Stimulated activated effector memory CD8-positive, alpha-beta T cell treated with anti-CD3 and anti-CD28 coated beads, Interleukin-12 subunit alpha, Interleukin-12 subunit beta, amount 100 ng/mL, for 72 hours (primary cell): ENCODE data around the gene CABP7.

ENCODE experiments used
- ATAC-seq: fragments of 150-1000 bp; cut with Tn5 transposase; 2 replicates; pipeline ENCODE4 v1.10.0; 2021
- DNase-seq, 2 donors: peaks; one replicate each; pipeline ENCODE4 v3.0.0; 2021 to 2022; ENCODE audit warnings: low spot score in 2 of 2
- H3K27ac Mint-ChIP-seq: one replicate; pipeline ENCODE4 v1.8.0; 2022; ENCODE audit warnings: mild to moderate bottlenecking, mixed read lengths
- H3K36me3 Mint-ChIP-seq: one replicate; pipeline ENCODE4 v1.8.0; 2022; ENCODE audit warnings: mild to moderate bottlenecking, mixed read lengths
- H3K4me1 Mint-ChIP-seq: one replicate; pipeline ENCODE4 v1.8.0; 2022; ENCODE audit warnings: mixed read lengths
- H3K4me3 Mint-ChIP-seq: one replicate; pipeline ENCODE4 v1.8.0; 2022; ENCODE audit warnings: mild to moderate bottlenecking, mixed read lengths
- H3K9me3 Mint-ChIP-seq: one replicate; pipeline ENCODE4 v1.8.0; 2022; ENCODE audit warnings: mixed read lengths

CABP7 gene

DNA sequence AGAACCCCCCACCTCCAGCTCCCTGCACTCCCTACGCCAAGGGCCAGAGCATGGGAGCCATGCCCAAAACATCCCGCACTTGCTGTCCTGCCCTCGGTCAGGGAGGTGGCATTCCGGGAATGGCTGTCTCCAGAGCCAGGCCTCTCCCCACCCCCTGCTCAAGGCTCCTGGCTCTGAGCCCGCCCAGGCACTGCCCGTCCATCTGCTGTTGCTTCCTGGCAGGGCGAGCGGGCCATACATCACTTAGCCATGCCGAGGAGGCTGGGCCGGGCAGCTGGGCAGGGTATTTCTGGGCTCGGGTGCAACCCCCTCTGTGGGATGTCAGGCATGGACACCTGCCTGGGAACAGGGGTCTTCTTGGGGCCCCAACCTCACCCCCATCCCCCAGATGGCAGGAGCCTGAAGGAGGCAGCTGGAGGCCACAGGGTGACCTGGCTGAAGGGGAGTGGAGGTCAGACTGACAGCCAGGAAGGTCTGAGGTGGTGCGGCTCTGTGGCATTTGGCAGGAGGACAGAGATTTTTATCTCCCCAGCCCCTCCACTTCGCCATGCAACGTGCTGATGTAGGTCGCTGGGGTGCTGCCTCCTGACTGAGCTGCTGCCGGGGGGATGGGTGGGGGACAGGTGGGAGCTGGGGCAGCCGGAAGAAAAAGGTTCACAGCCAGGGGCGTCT lies 8.7 kb upstream of the CABP7 start:
- no peak overlapping the region for H3K4me3 Mint-ChIP-seq
- H3K4me1 Mint-ChIP-seq: no peaks in the 10 kb centered on the region
- no peak overlapping the region for H3K27ac Mint-ChIP-seq
- no peak for DNase-seq
- no peaks in the 10 kb centered on the region for H3K9me3 Mint-ChIP-seq
- H3K36me3 Mint-ChIP-seq: no peaks in the 10 kb centered on the region
- ATAC-seq: no peak

DNA sequence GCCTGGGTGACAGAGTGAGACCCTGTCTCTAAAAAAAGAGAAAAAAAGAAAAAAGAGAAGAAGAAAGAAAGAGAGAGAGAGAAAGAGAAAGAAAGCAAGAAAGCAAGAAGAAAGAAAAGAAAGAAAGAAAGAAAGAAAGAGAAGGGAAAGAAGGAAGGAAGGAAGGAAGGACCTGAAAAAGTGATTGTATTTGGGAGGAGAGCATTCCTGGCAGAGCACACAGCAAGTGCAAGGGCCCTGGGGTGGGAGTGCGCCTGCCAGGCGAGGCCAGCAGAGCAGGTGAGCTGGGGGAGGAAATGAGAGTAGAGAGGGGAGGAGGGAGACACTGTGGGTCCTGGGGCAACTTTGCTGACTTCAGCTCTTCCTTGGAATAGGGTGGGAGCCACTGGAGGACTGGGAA lies 7.7 kb upstream of the CABP7 start:
- no peak overlapping the region for H3K4me3 Mint-ChIP-seq
- no peaks in the 10 kb centered on the region for H3K9me3 Mint-ChIP-seq
- DNase-seq (no peak), ATAC-seq (no peak)
- H3K36me3 Mint-ChIP-seq: no peaks in the 10 kb centered on the region
- no peaks in the 10 kb centered on the region for H3K4me1 Mint-ChIP-seq
- no peak overlapping the region for H3K27ac Mint-ChIP-seq

GRCh38 chr22:29713156-29713727 lies 6.6 kb upstream of the CABP7 start:
- H3K27ac Mint-ChIP-seq: no peak overlapping the region
- H3K9me3 Mint-ChIP-seq: no peaks in the 10 kb centered on the region
- no peak for DNase-seq
- ATAC-seq: no peak
- H3K36me3 Mint-ChIP-seq: no peaks in the 10 kb centered on the region
- H3K4me3 Mint-ChIP-seq: no peak overlapping the region
- no peaks in the 10 kb centered on the region for H3K4me1 Mint-ChIP-seq

GRCh38 chr22:29715240-29715639 lies 4.6 kb upstream of the CABP7 start:
- no peak for ATAC-seq
- DNase-seq: no peak
- Mint-ChIP-seq H3K27ac (no peak overlapping the region), H3K4me1 (peaks cover 10% of the 10 kb centered on the region), H3K36me3 (no peaks in the 10 kb centered on the region), H3K9me3 (no peaks in the 10 kb centered on the region), H3K4me3 (no peak overlapping the region)

DNA sequence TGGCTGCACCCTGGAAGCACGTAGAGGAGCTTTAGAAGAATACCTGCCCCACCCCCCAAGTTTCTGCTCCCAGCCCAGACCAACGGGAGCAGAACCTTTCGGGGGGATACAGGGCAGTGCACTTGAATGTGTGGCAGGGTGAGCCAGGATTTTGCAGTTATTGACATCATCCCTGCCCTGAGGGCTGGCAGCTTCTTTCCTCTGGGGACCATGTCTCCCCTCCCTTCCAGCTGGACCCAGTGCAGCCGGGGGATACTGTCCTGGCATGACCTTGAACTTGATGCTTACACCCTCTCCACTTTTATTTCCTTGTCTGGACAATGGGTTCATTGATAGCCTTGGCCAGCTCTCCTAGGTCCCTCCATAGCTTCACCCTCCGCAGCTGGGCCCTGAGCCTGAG lies 4.1 kb upstream of the CABP7 start:
- H3K27ac Mint-ChIP-seq: no peak overlapping the region
- no peak overlapping the region for H3K4me3 Mint-ChIP-seq
- DNase-seq (no peak), ATAC-seq (no peak)
- H3K4me1 Mint-ChIP-seq: peaks cover 10% of the 10 kb centered on the region
- H3K9me3 Mint-ChIP-seq: no peaks in the 10 kb centered on the region
- no peaks in the 10 kb centered on the region for H3K36me3 Mint-ChIP-seq

- H3K27ac Mint-ChIP-seq: no peak overlapping the region
- DNase-seq (peak in 1 of 2 donors; percentile 58), ATAC-seq (peak; percentile 19)
- H3K4me1 Mint-ChIP-seq: peaks cover 10% of the 10 kb centered on the region
- H3K9me3 Mint-ChIP-seq: no peaks in the 10 kb centered on the region
- no peaks in the 10 kb centered on the region for H3K36me3 Mint-ChIP-seq
- H3K4me3 Mint-ChIP-seq: no peak overlapping the region
Measured at GRCh38 chr22:29716814-29717545, 2.8 kb upstream of the CABP7 start.

GRCh38 chr22:29717789-29718188 lies 2.0 kb upstream of the CABP7 start:
- H3K27ac Mint-ChIP-seq: no peak overlapping the region
- no peak overlapping the region for H3K4me3 Mint-ChIP-seq
- DNase-seq (no peak), ATAC-seq (no peak)
- no peaks in the 10 kb centered on the region for H3K36me3 Mint-ChIP-seq
- H3K4me1 Mint-ChIP-seq: peaks cover 10% of the 10 kb centered on the region
- no peaks in the 10 kb centered on the region for H3K9me3 Mint-ChIP-seq

- Mint-ChIP-seq H3K9me3 (no peaks in the 10 kb centered on the region), H3K4me3 (peak overlapping the region; percentile 50), H3K4me1 (peaks cover 10% of the 10 kb centered on the region), H3K36me3 (no peaks in the 10 kb centered on the region), H3K27ac (no peak overlapping the region)
- ATAC-seq (no peak), DNase-seq (no peak)
Measured at GRCh38 chr22:29718949-29719898, 579 bp upstream of the CABP7 start.

DNA sequence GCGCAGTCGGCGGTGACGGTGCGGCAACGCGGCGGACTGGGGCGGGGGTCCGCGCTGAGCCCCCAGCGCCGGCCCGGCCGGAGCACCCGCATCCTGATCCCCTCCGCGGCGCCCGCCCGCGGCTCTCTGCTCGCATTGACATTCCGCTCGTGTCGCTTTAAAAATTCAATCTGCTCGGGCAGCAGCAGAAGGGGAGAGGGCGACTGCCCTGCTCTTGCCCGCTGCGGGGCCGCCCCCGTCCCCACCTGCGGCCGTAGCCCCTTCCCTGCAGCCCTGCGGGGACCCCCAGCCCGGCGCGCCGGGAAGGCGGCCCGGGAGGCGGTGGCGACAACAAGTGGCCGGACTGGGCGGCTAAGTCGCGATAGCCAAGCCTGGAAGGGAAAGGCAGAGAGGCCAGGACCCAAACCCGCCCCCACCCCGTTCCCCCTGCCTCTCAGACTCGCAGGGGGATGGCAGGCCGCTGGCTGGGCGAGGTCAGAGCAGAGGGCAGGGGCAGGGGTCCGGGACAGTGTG lies 1.1 kb downstream of the CABP7 start:
- no peak for DNase-seq
- Mint-ChIP-seq H3K9me3 (no peaks in the 10 kb centered on the region), H3K4me3 (no peak overlapping the region), H3K27ac (no peak overlapping the region), H3K36me3 (no peaks in the 10 kb centered on the region), H3K4me1 (peaks cover 10% of the 10 kb centered on the region)
- no peak for ATAC-seq

DNA sequence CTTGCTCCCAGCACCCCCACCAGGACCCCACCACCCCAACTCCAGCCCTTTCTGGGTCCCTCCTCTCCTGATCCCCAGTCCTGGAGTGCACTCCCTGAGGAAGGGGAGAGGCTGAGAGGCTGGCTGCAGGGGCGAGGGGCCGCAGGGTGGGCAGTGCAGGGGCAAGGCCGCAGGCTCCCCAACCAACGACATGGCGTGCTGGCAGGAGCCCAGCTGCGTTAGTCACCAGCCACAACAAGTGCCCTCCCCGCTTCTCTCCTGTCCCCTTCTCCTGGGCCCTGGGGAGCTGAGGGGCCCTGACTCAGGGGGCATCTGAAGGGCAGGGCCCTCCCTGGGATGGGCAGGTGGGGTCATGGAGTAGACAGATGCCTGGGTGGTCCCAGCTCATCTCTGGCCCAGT lies 2.3 kb downstream of the CABP7 start:
- H3K9me3 Mint-ChIP-seq: no peaks in the 10 kb centered on the region
- H3K4me1 Mint-ChIP-seq: peaks cover 10% of the 10 kb centered on the region

DNA sequence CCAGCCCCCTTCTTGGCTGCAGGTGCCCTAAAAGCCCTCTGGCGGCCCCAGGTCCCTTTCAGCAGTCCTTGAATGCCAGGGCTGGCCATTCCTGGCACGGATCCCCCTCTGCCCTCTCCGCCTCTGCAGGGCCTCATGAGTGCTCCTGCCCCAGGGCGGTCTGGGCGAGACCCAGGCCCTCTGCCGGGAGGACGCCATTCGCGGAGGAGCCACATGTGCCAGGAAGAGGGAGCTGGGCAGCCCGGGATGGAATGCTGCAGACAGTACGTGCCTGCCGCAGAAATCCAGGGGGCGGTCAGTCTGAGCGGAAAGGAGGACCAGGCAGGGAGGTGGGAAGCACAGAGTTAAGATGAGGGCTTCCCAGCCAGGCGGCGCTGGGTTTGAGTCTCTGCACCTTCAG lies 2.8 kb downstream of the CABP7 start:
- Mint-ChIP-seq H3K36me3 (no peaks in the 10 kb centered on the region), H3K4me1 (peaks cover 10% of the 10 kb centered on the region), H3K27ac (no peak overlapping the region), H3K9me3 (no peaks in the 10 kb centered on the region), H3K4me3 (no peak overlapping the region)
- DNase-seq (no peak), ATAC-seq (no peak)

More for the DNA sequence above, 2.3 kb downstream of the CABP7 start:
- no peak overlapping the region for H3K4me3 Mint-ChIP-seq
- no peak for ATAC-seq
- no peaks in the 10 kb centered on the region for H3K36me3 Mint-ChIP-seq
- DNase-seq: no peak
- no peak overlapping the region for H3K27ac Mint-ChIP-seq

- H3K36me3 Mint-ChIP-seq: no peaks in the 10 kb centered on the region
- H3K4me3 Mint-ChIP-seq: no peak overlapping the region
- ATAC-seq: no peak
- no peaks in the 10 kb centered on the region for H3K9me3 Mint-ChIP-seq
- DNase-seq: no peak
- no peak overlapping the region for H3K27ac Mint-ChIP-seq
- H3K4me1 Mint-ChIP-seq: peaks cover 10% of the 10 kb centered on the region
Measured at GRCh38 chr22:29723766-29724165, 4.0 kb downstream of the CABP7 start.

GRCh38 chr22:29724843-29725242 lies 5.0 kb downstream of the CABP7 start:
- DNase-seq: no peak
- Mint-ChIP-seq H3K4me1 (no peaks in the 10 kb centered on the region), H3K27ac (no peak overlapping the region), H3K4me3 (no peak overlapping the region), H3K36me3 (no peaks in the 10 kb centered on the region), H3K9me3 (no peaks in the 10 kb centered on the region)
- ATAC-seq: no peak

- H3K9me3 Mint-ChIP-seq: no peaks in the 10 kb centered on the region
- no peak for DNase-seq
- no peak for ATAC-seq
Measured at GRCh38 chr22:29726106-29726505, 6.3 kb downstream of the CABP7 start.

GRCh38 chr22:29726512-29727130 lies 6.8 kb downstream of the CABP7 start:
- DNase-seq (no peak), ATAC-seq (no peak)
- Mint-ChIP-seq H3K4me1 (no peaks in the 10 kb centered on the region), H3K36me3 (peaks cover 3% of the 10 kb centered on the region), H3K27ac (no peak overlapping the region), H3K4me3 (no peak overlapping the region), H3K9me3 (no peaks in the 10 kb centered on the region)

More at GRCh38 chr22:29726106-29726505, 6.3 kb downstream of the CABP7 start:
- H3K36me3 Mint-ChIP-seq: no peaks in the 10 kb centered on the region
- no peaks in the 10 kb centered on the region for H3K4me1 Mint-ChIP-seq
- H3K27ac Mint-ChIP-seq: no peak overlapping the region
- H3K4me3 Mint-ChIP-seq: no peak overlapping the region
